ENCODE results near the gene BMP8B.
"Not testable (repeated sequence)": the region's sequence is repeated elsewhere in the genome, so short reads cannot be mapped to it uniquely, and the experiment has no call there.

The BMP8B gene

DNA sequence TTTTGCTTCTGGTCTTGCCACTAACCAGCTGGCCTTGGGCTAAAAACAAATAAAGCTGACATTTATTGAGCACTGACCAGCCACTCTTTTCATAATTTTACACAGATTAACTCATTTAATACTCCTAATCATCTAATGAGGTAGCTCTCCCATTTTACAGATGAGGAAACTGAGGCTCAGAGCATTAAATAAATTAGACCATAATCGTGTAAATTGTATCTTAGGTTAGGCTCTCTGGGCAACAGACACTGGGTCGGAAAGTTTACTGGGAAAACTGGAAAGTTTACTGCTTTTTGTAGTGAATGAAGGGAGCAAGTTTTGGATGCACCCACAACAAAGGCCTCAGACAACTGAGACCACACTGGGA lies 7.3 kb downstream of the BMP8B start:
- TF ChIP-seq, protein P1, sequence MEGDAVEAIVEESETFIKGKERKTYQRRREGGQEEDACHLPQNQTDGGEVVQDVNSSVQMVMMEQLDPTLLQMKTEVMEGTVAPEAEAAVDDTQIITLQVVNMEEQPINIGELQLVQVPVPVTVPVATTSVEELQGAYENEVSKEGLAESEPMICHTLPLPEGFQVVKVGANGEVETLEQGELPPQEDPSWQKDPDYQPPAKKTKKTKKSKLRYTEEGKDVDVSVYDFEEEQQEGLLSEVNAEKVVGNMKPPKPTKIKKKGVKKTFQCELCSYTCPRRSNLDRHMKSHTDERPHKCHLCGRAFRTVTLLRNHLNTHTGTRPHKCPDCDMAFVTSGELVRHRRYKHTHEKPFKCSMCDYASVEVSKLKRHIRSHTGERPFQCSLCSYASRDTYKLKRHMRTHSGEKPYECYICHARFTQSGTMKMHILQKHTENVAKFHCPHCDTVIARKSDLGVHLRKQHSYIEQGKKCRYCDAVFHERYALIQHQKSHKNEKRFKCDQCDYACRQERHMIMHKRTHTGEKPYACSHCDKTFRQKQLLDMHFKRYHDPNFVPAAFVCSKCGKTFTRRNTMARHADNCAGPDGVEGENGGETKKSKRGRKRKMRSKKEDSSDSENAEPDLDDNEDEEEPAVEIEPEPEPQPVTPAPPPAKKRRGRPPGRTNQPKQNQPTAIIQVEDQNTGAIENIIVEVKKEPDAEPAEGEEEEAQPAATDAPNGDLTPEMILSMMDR (conservative IDR thresholded peaks at IDR 0.05; ENCODE audit: low read length) = no peak

DNA sequence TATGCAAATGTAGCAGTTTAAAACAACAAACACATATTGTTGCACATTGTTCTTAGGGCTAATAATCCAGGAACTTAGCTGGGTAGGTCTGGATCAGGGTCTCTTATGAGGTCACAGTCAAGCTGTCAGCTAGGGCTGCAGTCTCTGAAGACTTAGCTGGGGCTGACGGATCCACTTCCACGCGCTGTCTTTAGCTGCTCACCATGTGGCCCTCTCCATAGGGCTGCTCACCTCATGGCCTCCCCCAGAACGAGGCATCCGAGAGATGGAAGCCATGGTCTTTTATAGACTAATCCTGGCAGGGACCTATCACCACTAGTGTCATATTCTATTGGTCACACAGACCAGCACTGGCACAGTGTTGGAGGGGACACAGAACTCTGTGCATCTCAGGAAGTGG lies 8.8 kb downstream of the BMP8B start:
- TF ChIP-seq, protein P1 (conservative IDR thresholded peaks at IDR 0.05; ENCODE audit: low read length) = no peak

More for the DNA sequence above, 7.3 kb downstream of the BMP8B start:
- no peak for DNase-seq (ENCODE audit: low read depth)
- H3K4me3 ChIP-seq (ENCODE audit: low read length) = no peak overlapping the region

DNA sequence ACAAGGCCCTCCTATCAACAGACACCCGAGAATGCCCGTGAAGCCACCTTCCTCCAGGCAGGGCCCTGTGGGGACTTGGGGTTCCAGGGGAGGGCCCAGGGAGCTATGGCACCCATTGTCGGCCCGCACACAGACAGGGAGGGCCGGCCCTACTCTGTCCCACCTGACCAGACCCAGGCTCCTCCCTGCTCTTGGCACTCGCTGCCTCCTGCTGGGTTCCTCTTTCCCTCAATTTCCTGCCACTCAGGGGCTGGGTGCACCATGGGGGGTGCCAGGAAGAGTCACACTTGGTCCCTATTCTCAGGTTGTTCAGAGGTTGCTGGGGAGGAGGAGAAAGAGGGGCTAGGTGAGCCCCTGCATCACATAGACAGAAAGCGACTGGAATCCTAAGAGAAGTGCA lies 9.5 kb downstream of the BMP8B start:
- TF ChIP-seq, protein P1 (conservative IDR thresholded peaks at IDR 0.05; ENCODE audit: low read length) = no peak
- DNase-seq (ENCODE audit: low read depth) = no peak
- H3K4me3 ChIP-seq (ENCODE audit: low read length) = no peak overlapping the region

More for the DNA sequence above, 8.8 kb downstream of the BMP8B start:
- DNase-seq (ENCODE audit: low read depth) = no peak
- no peak overlapping the region for H3K4me3 ChIP-seq (ENCODE audit: low read length)

DNA sequence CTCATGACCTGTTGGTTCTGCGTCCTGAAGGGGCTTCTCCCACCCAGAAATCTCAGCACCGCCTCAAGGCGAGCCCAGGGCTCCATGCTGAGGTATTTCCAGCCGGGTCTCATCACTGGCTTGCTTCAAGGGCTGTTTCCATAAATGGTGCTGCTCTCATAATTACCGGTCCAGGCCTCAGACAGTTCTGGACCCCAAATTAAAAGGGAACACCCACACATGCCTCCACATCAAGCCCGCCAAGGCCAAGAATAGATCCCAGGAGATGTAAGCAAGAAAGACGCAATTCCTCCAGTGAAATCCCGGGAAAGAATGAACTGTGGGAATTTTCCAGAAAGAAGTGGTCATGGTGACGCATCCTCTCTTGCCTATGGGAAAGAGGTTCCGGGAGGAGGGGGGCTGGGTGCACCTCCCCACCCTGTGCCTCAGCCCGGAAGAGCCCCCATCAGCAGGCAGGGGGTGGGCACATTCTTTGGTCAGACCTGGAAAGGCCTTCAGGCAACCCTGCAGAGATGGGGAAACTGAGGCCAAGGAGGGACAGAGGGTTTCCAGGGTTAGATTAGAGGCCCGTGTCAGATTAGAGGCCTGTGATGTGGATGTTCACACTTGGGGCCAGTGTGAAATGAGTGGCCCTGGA lies 10.1 kb downstream of the BMP8B start:
- not testable (repeated sequence) for DNase-seq (ENCODE audit: low read depth); H3K4me3 ChIP-seq (ENCODE audit: low read length)

DNA sequence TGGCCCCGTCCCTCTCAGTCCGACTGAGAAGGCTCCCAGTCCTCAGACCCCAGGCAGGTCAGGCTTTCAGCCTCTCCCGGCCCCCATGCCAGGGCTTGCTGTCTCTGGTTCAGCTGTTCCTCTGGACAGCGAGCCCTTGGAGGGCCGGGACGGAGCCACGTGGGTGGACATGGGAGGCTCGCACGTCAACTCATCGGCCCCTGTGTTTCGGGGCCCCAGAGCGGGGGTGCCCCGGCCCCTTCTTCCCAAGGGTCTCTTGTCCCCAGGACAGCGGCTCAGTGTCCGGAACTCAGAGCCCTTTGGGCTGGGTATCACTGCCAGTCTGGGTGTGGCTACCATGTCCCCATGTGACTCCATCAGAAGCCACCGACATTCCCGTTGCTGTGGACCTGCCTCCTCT lies 10.8 kb downstream of the BMP8B start:
- H3K4me3 ChIP-seq (ENCODE audit: low read length); DNase-seq (ENCODE audit: low read depth): not testable (repeated sequence)

DNA sequence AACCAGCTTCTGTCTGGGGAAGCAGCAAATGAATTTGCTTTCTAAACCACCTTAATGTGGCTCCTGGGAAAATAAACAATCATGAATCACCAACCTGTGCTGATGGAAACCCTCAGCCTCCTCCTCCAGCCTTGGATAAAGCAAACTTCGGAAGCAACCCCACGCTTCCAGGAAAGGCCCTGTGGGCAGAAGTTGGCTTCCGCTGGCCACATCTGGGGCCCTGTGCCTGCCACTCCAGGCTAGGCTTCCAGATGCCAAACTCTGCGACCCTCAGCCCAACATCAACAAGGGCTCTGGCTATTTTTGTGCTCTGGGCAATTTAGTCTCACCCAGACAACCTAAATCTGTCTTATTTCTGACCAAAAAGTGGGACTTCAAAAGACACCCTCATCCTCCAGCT lies 11.4 kb downstream of the BMP8B start:
- no peak overlapping the region for H3K4me3 ChIP-seq (ENCODE audit: low read length)
- no peak for DNase-seq (ENCODE audit: low read depth)
- TF ChIP-seq, protein P1 (conservative IDR thresholded peaks at IDR 0.05; ENCODE audit: low read length) = no peak

DNA sequence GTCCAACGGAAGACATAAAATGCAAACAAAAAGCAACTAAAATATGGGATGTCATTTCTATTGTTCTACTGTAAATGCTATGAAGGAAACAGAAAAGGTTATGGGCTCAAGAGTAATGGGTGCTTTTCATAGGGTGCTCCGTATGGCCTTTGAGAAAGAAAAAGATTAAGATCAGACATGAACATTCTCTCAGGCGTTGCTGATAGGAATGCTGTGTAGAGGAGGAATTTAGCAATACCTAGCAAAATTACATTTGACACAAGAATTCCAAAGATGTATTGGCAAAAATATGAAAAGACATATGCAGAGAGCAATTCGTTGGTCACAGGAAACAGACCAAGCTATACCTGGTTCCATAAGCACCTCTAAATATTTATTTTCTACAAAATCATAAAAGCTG lies 11.8 kb downstream of the BMP8B start:
- DNase-seq (ENCODE audit: low read depth) = no peak
- TF ChIP-seq, protein P1 (conservative IDR thresholded peaks at IDR 0.05; ENCODE audit: low read length) = no peak
- no peak overlapping the region for H3K4me3 ChIP-seq (ENCODE audit: low read length)

DNA sequence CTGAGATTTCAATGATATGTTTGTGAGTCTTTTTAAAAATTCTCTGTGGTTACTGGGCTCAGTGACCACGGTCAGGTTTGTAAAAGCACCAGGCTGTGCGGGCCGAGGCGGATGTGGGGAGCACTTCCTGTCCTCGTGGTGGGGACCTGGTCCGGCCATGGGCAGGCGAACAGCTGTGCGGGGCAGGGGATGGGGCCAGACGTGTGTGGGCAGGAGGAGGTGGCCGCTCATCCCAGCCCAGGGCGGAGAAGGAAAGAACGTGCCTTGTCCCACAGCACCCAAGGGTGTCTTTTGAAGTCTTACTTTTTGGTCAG lies 12.3 kb downstream of the BMP8B start:
- TF ChIP-seq, protein P1 (conservative IDR thresholded peaks at IDR 0.05; ENCODE audit: low read length) = no peak
- no peak for DNase-seq (ENCODE audit: low read depth)
- H3K4me3 ChIP-seq (ENCODE audit: low read length) = no peak overlapping the region

DNA sequence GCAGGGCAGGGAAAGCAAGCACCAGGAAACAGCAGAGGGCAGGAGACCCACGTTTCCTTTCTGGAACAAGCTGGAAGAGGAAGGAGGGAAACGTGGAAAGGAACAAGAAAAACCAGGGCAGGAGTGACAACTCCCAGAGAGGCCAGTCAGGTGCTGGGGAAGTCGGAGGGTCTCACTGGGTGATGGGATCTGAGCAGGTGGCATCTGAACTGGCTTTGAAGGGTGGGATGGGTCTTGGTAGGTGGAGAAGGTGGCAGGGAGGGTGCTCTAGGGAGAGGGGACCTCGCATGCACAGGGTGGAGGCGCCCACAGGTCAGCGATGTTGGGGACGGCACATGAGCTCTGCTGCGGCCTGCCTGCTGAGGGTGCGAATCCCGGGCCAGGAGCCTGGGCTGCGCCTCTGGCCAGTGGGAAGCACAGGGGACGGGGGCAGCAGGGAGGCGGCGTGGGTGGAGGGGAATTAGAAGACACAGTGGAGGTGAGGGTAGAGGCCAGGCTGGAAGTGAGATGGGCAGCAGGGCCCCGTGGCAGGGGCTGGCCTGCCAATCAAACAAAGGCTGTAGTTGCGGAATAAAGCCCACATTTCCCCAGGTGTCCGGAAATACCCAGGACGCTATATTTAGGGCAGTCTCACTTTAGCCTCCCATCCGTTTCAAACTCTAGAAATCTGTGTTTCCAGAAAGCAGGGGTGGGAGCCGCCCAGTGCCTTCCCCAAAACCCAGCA lies 12.8 kb downstream of the BMP8B start:
- H3K4me3 ChIP-seq (ENCODE audit: low read length); DNase-seq (ENCODE audit: low read depth): not testable (repeated sequence)

DNA sequence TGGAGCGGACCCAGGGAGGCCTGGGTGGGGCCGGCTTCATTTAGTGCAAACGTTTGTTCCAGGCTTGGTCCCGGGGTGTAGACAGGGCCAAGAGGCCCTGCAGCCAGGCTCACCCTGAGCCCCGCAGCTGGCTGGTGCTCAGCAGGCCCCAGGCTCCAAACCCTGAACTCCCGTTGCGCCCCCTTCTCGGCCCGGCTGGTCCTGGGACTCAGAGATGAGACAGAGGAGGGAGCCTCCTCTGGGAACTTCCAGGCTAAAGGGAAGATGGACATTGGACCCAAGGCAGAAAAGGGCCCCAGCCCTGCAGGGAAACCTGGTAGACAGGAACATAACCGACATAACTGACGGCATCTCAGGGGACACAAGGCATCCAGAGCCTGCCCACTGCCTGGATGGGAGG lies 13.5 kb downstream of the BMP8B start:
- DNase-seq (ENCODE audit: low read depth); H3K4me3 ChIP-seq (ENCODE audit: low read length): not testable (repeated sequence)

DNA sequence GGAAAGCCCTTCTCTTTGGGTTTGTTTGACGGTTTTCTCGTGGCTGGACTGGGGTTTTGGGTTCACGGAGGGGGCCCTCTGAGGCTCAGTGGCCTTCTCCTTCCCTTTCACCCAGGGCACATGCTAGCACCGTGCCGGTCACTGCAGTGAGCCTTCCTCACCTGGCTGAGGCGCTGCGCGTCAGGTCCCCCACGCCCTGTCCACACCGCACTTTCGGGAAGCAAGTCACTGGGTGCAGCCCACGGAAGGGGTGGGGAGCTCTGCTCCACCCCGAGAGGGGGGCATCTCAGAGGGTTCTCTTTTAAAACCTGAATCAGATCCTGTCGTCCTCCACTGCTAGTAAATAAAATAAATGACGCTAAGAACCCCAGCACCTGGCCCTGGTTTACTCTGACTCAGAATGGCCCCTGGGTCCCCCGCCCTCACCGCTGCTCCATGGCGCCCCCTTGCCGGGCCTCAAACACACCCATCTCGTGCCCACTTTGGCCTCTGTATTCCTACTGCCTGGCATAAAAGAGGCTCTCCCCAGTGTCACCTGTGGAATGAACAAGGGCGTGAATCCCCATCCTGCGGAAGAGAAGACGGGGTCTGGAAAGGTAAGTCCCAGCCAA lies 15.2 kb downstream of the BMP8B start:
- not testable (repeated sequence) for DNase-seq (ENCODE audit: low read depth); H3K4me3 ChIP-seq (ENCODE audit: low read length)

DNA sequence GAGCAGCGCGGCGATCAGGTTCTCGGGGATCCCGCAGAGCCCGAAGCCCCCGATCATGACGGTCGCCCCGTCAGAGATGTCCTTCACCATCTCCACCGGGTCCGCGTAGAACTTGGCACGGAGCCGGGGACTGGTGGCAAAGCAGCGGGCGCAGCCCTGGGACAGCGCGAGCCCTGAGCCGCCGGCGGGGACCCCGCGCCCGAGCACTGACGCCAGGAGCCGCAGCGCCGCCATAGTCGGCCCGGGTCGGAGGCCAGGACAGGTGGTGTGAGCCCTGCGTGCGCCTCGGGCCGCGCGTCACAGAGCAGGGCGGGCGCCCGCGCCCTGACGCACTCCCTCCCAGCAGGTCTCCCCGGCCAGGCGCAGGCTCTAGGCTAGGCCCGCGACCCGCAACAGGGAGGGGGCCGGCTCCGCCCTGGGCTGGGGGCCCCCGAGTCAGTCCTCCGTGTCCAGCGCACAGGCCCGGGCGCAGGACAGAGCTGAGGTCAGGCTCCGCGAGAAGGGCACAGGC lies 17.6 kb downstream of the BMP8B start, which contains the start of gene OXCT2:
TSS of gene OXCT2 (minus strand) at position 327 of the 511 bp plus-strand sequence. CDS start at position 234, 93 bp downstream.
- peak within 1 kb of the TSS; percentile 43 for H3K4me3 ChIP-seq (ENCODE audit: low read length)
- not testable (repeated sequence) for DNase-seq (ENCODE audit: low read depth)

Measured in AG10803 (cell line).